ENCODE data around the gene ACSF3.

ACSF3 gene

GRCh38 chr16:89190150-89190958, 96.7 kb downstream of the ACSF3 start:
- no peak for DNase-seq (ENCODE audit: low read depth)

DNA sequence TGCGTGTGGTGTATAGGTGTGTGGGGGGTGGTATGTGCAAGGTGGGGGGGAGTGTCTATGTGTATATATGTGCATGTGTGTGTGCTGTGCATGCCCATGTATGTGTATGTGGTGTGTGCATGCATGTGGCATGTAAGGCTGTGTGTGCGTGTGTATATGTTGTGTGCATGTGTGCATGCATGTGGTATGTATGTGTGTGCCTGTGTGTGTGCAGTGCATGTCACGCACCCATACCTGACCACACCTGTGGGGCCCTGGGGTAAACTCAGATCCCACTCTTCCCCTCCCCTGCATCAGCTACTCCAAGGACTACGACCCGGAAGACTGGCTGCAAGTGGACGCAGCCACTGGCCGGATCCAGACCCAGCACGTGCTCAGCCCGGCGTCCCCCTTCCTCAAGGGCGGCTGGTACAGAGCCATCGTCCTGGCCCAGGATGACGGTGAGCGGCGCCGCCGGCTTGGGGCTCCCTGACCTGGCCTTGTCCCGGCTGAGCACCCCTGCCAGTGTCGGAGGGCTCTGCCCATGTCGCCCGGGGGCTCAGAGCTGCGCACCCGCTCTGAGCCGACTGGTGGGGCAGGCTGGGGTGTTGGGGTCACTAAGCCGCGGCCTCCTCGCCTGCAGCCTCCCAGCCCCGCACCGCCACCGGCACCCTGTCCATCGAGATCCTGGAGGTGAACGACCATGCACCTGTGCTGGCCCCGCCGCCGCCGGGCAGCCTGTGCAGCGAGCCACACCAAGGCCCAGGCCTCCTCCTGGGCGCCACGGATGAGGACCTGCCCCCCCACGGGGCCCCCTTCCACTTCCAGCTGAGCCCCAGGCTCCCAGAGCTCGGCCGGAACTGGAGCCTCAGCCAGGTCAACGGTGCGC, 97.6 kb downstream of the ACSF3 start:
- no peak for DNase-seq (ENCODE audit: low read depth)

DNA sequence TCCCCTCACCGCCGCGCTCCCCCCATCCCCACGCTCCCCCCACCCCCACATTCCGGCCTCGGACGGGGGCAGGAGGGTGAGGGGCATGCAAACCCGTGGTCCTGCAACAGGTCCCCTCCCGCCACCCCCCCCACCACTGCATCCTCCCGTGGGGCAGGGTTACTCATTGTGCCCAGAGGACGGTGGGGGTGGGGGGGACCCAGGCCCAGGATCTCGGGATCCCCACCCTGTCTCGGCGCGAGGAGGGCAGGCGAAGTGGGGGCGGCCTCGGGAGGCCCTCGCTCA, 98.2 kb downstream of the ACSF3 start:
- no peak for DNase-seq (ENCODE audit: low read depth)

DNA sequence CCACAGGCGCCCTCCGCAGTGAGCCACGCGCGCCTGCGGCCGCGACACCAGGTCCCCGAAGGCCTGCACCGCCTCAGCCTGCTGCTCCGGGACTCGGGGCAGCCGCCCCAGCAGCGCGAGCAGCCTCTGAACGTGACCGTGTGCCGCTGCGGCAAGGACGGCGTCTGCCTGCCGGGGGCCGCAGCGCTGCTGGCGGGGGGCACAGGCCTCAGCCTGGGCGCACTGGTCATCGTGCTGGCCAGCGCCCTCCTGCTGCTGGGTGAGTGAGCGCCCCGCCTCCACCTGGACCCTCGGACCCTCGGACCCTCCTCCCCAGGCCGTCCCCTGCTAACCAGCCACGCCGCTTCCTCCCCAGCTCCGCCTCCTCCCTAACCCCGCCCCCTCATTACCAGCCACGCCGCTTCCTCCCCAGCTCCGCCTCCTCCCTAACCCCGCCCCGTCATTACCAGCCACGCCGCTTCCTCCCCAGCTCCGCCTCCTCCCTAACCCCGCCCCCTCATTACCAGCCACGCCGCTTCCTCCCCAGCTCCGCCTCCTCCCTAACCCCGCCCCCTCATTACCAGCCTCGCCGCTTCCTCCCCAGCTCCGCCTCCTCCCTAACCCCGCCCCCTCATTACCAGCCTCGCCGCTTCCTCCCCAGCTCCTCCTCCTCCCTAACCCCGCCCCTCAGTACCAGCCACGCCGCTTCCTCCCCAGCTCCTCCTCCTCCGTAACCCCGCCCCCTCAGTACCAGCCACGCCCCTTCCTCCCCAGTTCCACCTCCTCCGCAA, 98.7 kb downstream of the ACSF3 start:
- peak; percentile 60 for DNase-seq (ENCODE audit: low read depth)

- DNase-seq (ENCODE audit: low read depth), result peak; percentile 38
These were observed 99.4 kb downstream of the ACSF3 start for GRCh38 chr16:89192956-89193575.

DNA sequence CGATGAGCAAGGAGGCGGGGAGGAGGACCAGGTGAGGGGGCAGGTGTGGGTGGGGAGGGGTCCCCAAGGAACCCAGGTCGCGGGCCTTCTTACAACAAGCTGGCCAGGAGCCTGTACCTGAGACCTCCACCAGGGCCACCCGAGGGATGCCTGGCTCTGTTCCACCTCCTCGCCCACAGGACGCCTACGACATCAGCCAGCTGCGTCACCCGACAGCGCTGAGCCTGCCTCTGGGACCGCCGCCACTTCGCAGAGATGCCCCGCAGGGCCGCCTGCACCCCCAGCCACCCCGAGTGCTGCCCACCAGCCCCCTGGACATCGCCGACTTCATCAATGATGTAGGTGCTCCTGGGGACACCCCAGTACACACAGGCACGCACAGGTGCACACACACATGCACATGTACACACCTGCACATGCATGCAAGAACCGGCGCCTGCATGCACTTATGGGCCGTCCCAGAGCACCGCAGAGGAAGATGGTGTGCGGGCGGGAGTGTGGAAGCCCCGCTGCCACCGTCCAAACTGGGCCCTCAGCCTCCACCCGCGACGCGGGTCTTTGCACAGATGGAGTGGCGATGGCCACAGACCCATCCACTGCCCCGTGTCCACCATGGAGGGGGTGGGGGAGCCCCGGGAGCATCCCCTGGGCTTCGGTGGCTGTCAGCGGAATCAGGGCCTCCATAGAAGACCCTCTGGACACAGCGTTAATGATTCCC, 100.1 kb downstream of the ACSF3 start:
- DNase-seq (ENCODE audit: low read depth), result no peak

GRCh38 chr16:89194340-89195311, 101.0 kb downstream of the ACSF3 start:
- DNase-seq (ENCODE audit: low read depth), result no peak

DNA sequence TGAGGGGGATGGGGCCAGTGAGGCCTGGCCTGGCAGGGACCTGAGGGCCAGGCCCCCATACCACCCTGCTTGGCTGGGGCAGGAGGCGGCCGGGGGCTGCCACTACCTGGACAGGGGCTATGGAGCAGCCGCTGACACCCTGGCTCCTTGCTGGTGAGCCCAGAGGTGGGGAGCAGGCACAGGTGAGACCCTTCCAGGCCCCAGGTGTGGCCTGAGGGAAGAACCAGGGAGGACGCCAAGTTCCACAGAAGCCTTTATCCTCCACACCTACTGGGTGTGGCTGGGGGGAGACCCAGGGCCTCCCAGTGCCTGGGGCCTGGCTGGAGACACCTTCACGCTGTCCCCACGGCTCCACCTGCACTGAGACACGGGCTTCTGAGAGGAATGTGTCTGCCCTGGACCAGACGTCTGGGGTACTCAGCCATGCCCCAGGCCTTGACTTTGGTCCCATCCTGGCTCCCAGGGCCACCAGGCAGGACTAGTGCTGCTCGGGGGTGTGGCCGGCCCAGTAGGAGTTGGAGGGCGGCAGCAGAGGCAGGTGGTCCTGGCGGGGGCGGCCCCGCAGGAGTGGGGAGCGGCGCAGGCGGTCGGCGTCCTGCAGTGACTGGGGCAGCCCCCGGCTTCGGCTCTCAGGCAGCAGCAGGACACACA, 102.0 kb downstream of the ACSF3 start:
- no peak for DNase-seq (ENCODE audit: low read depth)

- no peak for DNase-seq (ENCODE audit: low read depth)
These were observed 103.5 kb downstream of the ACSF3 start for GRCh38 chr16:89197033-89197632.

DNA sequence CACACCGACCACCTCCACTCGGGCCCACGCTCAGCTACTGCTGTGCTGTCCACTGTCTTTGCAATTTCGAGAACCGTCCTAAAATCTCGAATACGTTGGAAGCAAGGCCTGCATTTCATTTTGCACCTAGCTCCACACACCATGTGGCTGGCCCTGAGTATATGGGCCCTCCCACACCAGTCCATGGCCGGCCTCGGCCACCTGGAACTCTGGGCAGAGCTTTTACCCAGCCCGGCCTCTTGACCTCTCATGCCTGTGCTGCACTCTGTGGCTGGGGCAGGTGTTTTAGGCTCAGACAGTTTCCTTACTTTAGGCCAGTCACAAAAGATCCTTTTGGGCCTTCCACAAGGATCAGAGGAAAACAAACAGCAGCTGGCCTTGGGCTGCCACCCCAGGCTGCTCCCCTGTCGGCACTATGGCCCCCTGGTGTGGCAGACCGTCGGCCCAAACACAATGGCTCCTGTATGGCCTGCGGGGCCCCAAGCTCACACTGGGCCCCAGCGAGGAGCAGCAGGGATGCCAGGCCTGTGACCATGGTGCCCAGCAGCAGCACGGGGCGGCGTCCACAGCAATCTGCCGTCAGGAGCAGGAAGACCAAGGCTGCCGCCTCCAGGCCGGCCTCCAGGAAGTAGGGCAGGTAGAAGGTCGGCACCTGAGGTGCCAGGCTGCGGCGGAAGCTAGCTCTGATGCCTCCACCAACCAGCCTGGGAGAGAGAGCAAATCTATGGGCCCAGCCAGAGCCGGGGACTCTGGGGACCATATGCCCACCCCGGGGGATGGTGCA, 104.2 kb downstream of the ACSF3 start:
- DNase-seq (ENCODE audit: low read depth), result no peak

GRCh38 chr16:89198417-89199240, 105.0 kb downstream of the ACSF3 start:
- DNase-seq (ENCODE audit: low read depth), result no peak

GRCh38 chr16:89199241-89200123, 105.8 kb downstream of the ACSF3 start:
- DNase-seq (ENCODE audit: low read depth), result no peak

GRCh38 chr16:89200124-89200849, 106.6 kb downstream of the ACSF3 start, which contains the start of gene SLC22A31:
Gene SLC22A31 (minus strand): TSS chr16:89200537. CDS start chr16:89200501, 36 bp downstream.
- DNase-seq (ENCODE audit: low read depth), result no peak

GRCh38 chr16:89200850-89201411, 107.3 kb downstream of the ACSF3 start:
- no peak for DNase-seq (ENCODE audit: low read depth)

All from non-pigmented ciliary epithelial cell (primary cell).